ENCODE measurements around the gene GLIPR1.

DNA sequence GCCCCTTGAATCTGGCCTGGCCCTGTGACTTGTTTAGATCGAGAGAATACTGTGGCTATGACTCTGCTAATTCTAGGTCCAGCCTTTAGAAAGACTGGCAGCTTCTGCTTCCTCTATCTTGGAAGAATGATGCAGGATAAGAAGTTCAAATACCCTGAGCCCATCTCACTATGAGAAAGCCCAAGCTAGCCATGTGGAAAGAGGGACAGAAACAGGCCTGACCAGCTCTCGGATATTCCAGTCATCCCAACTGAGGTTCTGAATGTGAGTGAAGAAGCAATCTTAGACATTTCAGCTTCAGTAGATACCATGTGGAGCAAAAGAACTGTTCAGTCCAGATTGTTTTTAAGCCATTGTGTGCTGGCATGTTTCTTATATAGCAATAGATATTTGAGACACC, 48.1 kb downstream of the GLIPR1 start:
- TF ChIP-seq, protein P1, sequence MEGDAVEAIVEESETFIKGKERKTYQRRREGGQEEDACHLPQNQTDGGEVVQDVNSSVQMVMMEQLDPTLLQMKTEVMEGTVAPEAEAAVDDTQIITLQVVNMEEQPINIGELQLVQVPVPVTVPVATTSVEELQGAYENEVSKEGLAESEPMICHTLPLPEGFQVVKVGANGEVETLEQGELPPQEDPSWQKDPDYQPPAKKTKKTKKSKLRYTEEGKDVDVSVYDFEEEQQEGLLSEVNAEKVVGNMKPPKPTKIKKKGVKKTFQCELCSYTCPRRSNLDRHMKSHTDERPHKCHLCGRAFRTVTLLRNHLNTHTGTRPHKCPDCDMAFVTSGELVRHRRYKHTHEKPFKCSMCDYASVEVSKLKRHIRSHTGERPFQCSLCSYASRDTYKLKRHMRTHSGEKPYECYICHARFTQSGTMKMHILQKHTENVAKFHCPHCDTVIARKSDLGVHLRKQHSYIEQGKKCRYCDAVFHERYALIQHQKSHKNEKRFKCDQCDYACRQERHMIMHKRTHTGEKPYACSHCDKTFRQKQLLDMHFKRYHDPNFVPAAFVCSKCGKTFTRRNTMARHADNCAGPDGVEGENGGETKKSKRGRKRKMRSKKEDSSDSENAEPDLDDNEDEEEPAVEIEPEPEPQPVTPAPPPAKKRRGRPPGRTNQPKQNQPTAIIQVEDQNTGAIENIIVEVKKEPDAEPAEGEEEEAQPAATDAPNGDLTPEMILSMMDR (IDR thresholded peaks at IDR 0.05), result no peak
- no peak for TF ChIP-seq POLR2A (IDR thresholded peaks at IDR 0.05)

All from esophagus squamous epithelium (tissue), 4 donors.